Brain microvascular endothelial cell (primary cell): ENCODE measurements around the gene HOXD10.

Experiments used
- DNase-seq: peaks from one replicate; pipeline ENCODE4 v3.0.0-alpha.2; 2020
- H3K27ac ChIP-seq: fragments of 250-450 bp; sonication (Bioruptor Pico); 2 replicates; pipeline ENCODE4 v1.5.1; 2020; ENCODE audit warnings: mild to moderate bottlenecking, moderate library complexity
- H3K27me3 ChIP-seq: fragments of 250-450 bp; sonication (Bioruptor Pico); replicated peaks from 2 replicates; pipeline ENCODE4 v1.5.1; 2020; ENCODE audit warnings: mild to moderate bottlenecking
- H3K36me3 ChIP-seq: fragments of 250-450 bp; sonication (Bioruptor Pico); replicated peaks from 2 replicates; pipeline ENCODE4 v1.5.1; 2020; ENCODE audit warnings: mild to moderate bottlenecking
- H3K4me3 ChIP-seq: 2 replicates; pipeline ENCODE4 v1.5.1; 2011; ENCODE audit warnings: low read depth, mild to moderate bottlenecking, control low read depth, low read length, moderate library complexity
- in situ Hi-C: cut with HindIII; loops from 2 replicates; pipeline ENCODE4 v1.10.0; 2017; ENCODE audit warnings: low sequenced_read_pairs, low pct_ligation_motif_present
- TF ChIP-seq, protein P1 (sequence below): IDR thresholded peaks from 2 replicates; pipeline ENCODE4 v1.5.1; 2011; ENCODE audit warnings: low read depth, mild to moderate bottlenecking, moderate library complexity, low read length, control low read depth, inconsistent platforms; ENCODE audit errors: missing control alignments

Gene HOXD10

DNA sequence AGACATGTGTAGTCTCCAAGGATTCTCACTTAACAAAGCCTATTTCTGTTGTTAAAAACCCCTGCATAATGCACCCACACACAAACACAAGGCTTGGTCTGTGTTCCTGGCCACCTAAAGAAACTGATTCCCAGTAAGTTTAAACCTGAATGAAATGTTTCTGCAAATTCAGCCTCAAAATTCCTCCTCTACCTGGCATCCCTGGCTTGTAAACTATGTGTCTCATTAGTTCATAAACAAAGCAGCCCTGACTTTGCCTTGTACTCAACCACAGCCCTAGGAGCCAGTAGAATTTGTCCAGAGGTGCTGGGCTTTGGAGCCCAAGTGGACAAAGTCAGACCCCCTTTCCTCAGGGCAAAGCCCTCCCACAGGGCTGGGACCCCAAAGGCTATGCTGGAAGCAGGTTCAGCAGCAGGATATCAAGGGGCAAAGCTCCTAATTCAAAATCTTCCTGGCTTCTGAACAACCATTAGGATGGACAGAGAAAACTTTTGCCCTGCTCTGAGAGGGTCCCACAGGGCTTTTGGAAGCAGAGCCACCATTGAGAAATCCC is 26.7 kb upstream of the HOXD10 start:
- TF ChIP-seq, protein P1, sequence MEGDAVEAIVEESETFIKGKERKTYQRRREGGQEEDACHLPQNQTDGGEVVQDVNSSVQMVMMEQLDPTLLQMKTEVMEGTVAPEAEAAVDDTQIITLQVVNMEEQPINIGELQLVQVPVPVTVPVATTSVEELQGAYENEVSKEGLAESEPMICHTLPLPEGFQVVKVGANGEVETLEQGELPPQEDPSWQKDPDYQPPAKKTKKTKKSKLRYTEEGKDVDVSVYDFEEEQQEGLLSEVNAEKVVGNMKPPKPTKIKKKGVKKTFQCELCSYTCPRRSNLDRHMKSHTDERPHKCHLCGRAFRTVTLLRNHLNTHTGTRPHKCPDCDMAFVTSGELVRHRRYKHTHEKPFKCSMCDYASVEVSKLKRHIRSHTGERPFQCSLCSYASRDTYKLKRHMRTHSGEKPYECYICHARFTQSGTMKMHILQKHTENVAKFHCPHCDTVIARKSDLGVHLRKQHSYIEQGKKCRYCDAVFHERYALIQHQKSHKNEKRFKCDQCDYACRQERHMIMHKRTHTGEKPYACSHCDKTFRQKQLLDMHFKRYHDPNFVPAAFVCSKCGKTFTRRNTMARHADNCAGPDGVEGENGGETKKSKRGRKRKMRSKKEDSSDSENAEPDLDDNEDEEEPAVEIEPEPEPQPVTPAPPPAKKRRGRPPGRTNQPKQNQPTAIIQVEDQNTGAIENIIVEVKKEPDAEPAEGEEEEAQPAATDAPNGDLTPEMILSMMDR = no peak
- in situ Hi-C loops = loop anchor here (10.0 kb wide), 1 partner anchor 725 kb away; no protein-coding TSS in a partner anchor
- Histone ChIP-seq H3K36me3 (no peaks in the 10 kb centered on the region), H3K27ac (no peak overlapping the region), H3K4me3 (no peak overlapping the region), H3K27me3 (peaks cover 97% of the 10 kb centered on the region)
- no peak for DNase-seq

DNA sequence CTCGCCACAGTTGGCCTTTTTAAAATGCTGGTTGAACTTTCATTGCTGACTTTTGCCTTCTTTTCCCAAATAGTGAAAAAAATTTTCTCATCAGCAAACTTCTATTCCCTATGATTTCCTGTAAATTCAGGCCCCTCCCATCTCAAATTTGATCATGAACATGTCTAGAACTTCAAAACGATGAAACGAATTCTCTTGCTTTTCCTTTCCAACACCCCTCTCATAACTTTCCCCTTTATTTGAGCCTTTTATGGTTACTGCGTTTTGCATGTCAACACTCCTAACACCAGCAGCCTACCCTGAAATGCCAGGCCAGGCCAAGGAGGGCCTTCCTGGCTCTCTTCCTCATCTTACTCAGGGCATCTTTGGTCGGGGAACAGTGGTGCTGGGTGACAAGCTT is 25.7 kb upstream of the HOXD10 start:
- Histone ChIP-seq H3K27ac (no peak overlapping the region), H3K27me3 (peaks cover 97% of the 10 kb centered on the region), H3K36me3 (no peaks in the 10 kb centered on the region), H3K4me3 (no peak overlapping the region)
- DNase-seq = no peak
- in situ Hi-C loops = loop anchor here (10.0 kb wide), 1 partner anchor 726 kb away; no protein-coding TSS in a partner anchor
- TF ChIP-seq, protein P1 = no peak

DNA sequence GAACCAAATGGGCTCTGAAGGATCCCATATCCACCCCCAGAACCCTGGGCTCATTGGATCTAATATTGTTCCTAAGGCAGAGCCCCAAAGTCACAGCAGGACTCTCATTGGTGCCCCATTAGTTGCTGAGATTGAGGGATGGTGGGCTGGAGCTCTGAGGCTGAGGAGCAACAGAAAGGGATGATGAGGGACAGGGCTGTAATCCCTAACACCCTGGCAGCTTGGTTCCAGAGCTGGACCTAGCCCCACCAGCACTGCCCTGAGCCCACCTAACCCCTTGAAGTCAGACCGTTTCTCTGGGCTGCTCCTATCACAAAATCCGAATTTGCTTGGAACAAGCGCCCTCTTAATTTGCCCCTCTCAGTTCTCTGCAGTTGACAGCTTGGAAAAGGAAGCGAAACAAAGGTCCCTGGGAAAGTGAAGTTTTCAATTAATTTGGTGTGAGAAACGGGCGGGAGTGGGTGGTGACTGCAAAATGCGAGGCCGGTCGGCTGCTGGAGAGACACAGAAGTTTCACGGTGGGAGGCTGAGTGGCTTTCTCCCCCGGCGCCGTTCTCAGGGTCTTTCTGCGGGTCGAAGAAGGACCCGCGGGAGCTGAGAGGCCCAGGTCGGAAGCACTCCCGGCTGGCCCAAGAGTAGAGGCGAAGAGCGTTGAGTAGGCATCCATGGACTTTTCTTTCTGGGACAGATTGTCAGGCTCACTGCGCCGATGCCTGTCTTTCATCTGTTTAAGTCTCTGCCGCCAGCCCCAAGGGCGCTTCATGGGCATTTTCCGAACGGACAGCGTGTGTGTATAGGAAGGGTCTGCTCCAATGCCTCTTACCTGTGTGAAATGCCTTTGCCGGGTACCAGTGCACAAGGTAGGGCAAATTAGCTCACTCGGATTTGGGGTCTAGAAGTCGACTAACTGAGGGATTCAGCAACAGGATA is 25.0 kb upstream of the HOXD10 start:
- in situ Hi-C loops = loop anchor here (10.0 kb wide), 1 partner anchor 727 kb away; no protein-coding TSS in a partner anchor
- TF ChIP-seq, protein P1 = no peak

DNA sequence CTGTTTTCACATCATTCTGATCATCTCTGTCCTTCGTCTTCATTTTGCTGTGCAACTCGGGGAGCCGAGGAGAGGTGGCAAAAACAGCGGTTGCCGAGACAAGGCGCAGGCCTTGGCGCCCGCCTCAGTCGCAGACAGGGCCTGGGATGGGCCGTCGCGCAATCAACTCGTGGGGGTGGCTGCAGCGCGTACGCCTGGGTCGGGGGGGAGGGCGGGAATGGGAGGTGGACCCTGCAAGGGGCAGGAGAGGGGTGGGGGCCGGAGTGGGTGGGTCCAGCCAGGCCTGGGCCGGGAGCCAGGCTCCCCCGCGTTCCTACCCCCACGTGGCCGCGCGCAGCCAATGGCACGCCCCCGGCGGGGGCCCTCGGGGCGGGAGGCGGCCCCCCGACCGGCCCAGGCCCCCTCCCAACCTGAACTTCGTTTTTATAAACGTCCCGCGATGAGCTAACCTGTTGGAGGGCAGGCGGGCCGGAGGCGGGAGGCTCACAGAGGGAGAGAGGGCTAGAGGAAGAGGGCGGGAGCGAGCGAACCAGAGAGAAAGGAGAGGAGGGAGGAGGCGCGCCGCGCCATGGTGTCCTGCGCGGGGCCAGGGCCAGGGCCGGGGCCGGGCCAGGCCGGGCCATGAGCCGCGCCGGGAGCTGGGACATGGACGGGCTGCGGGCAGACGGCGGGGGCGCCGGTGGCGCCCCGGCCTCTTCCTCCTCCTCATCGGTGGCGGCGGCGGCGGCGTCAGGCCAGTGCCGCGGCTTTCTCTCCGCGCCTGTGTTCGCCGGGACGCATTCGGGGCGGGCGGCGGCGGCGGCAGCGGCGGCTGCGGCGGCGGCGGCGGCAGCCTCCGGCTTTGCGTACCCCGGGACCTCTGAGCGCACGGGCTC is 24.1 kb upstream of the HOXD10 start, which contains the start of gene HOXD13:
HOXD13 (plus strand) TSS at position 452 of the 875 bp plus-strand sequence; CDS start at position 622, 170 bp downstream.
- no peak for DNase-seq
- Histone ChIP-seq H3K36me3 (no peaks in the 10 kb centered on the region), H3K4me3 (no peak within 1 kb of the TSS), H3K27me3 (peaks cover 97% of the 10 kb centered on the region), H3K27ac (no peak within 1 kb of the TSS)
- TF ChIP-seq, protein P1 = no peak
- in situ Hi-C loops = loop anchor here (10.0 kb wide), 1 partner anchor 728 kb away; no protein-coding TSS in a partner anchor

More for the DNA sequence above, 25.0 kb upstream of the HOXD10 start:
- H3K4me3 ChIP-seq = no peak overlapping the region
- no peaks in the 10 kb centered on the region for H3K36me3 ChIP-seq
- no peak for DNase-seq
- no peak overlapping the region for H3K27ac ChIP-seq
- H3K27me3 ChIP-seq = peaks cover 97% of the 10 kb centered on the region

DNA sequence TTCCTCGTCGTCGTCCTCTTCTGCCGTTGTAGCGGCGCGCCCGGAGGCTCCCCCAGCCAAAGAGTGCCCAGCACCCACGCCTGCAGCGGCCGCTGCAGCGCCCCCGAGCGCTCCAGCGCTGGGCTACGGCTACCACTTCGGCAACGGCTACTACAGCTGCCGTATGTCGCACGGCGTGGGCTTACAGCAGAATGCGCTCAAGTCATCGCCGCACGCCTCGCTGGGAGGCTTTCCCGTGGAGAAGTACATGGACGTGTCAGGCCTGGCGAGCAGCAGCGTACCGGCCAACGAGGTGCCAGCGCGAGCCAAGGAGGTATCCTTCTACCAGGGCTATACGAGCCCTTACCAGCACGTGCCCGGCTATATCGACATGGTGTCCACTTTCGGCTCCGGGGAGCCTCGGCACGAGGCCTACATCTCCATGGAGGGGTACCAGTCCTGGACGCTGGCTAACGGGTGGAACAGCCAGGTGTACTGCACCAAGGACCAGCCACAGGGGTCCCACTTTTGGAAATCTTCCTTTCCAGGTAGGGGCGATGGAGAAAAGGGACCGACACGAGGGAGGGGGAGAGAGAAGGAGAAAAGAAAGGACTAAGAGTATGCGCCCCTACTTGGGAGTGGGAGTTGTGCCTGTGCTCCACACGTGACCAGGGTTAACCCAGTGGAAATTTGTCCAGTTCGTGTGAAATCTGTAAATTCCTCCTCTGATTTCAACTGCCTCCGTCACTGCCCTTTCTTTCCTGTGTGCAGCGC is 23.3 kb upstream of the HOXD10 start:
- no peak for DNase-seq
- in situ Hi-C loops = loop anchor here (10.0 kb wide), 1 partner anchor 729 kb away; no protein-coding TSS in a partner anchor
- peaks cover 97% of the 10 kb centered on the region for H3K27me3 ChIP-seq
- H3K27ac ChIP-seq = no peak overlapping the region
- H3K36me3 ChIP-seq = no peaks in the 10 kb centered on the region
- H3K4me3 ChIP-seq = no peak overlapping the region
- TF ChIP-seq, protein P1 = no peak
